OCI-LY7 (cell line): ENCODE results near the gene THRB.

ENCODE experiments used
- CTCF ChIP-seq: fragments of 200-600 bp; sonication (generic); conservative IDR thresholded peaks from 2 replicates; pipeline ENCODE4 v1.5.1; 2014; ENCODE audit warnings: mild to moderate bottlenecking, antibody characterized with exemption, low read length, moderate library complexity, mixed read lengths
- EZH2phosphoT487 ChIP-seq: fragments of 200-600 bp; sonication (generic); IDR thresholded peaks from 2 replicates; pipeline ENCODE4 v1.6.1; 2018; ENCODE audit warnings: low read depth, borderline replicate concordance, mild to moderate bottlenecking, mixed run types, antibody characterized with exemption, low read length, moderate library complexity, mixed read lengths

- TF ChIP-seq CTCF (no peak), EZH2phosphoT487 (no peak)
Measured at GRCh38 chr3:24199300-24199699, 295.4 kb downstream of the THRB start.
